Activated T-cell treated with anti-CD3 and anti-CD28 coated beads, Interleukin-2, amount 50 U/mL, for 1 hour (primary cell): ENCODE data around the gene KANSL1.

Source experiments
- DNase-seq: peaks from one replicate; pipeline ENCODE4 v3.0.0-alpha.2; 2020

Gene KANSL1

DNA sequence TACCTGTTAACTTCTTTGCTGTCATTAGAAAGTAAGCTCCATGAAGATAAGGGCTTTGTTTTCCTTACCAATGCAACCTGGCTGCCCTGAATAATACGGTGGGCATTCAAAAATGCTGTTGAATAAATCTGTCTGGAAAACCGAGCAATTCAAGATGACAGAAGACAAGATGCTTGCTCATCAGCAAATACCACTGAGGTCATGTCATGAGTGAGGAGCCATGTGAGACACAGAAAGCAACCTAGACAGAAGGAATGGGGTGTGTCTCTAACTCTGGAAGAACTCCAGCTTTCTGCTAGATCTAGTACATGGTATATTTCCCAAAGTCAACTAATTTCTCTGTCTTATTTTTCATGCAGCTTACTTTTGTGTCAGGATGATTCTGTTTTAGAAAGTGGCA is 130.0 kb downstream of the KANSL1 start:
- no peak for DNase-seq

DNA sequence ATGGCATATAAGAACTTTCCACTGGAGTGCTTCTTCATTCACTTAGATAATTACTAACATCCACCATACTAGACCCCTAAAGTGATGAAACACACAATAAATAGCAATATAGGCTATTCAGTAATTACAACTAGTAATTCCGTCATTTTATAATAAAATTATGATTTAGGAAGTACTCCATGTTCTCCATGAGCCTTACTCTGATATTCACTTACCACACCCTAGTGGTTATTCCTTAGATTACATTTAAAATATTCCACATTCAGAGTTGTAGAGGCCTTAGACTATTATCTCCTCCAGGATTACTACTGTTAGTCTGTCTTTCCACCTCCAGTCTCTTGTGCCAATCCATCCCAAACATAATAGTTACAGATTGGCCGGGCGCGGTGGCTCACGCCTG is 131.8 kb downstream of the KANSL1 start:
- DNase-seq, result no peak

DNA sequence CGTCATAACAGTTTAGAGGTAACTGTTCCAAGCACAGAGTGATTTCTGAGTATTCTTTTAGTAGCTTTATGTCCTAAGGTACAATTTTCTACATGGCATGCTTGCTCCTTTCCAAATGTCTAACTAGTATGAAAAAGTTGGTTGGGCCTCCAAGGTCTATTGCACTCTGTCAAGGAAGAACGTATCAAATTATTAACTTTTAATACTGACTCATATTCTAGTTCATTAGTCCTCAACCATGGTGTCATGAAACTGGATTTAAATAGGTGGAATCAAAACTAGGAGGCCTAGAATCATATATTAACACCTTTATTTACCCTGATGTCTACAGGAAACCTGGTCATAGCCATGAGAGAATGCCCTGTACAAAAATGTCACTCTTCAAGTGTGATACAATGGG is 132.8 kb downstream of the KANSL1 start:
- no peak for DNase-seq

GRCh38 chr17:46059486-46059885 is 133.7 kb downstream of the KANSL1 start:
- no peak for DNase-seq

DNA sequence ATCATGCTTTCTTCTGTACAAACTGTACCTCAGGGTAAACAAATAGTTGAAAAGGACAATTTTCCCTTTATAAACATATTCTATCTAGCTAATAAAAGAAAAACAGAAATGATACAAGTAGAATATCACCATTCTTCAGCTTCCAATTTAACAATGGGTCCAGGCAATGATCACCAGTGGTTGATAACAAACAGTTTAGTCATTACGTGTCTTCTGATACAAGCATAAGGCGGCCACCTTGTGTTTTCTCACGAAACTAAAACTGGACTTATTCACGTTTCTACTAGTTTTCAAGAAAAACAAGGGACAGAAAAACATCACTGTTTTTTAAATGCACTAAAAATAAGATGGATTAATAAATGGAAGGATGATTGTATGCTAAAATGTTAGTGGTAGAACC is 135.9 kb downstream of the KANSL1 start:
- DNase-seq, result no peak

GRCh38 chr17:46056800-46057304 is 136.4 kb downstream of the KANSL1 start:
- no peak for DNase-seq

DNA sequence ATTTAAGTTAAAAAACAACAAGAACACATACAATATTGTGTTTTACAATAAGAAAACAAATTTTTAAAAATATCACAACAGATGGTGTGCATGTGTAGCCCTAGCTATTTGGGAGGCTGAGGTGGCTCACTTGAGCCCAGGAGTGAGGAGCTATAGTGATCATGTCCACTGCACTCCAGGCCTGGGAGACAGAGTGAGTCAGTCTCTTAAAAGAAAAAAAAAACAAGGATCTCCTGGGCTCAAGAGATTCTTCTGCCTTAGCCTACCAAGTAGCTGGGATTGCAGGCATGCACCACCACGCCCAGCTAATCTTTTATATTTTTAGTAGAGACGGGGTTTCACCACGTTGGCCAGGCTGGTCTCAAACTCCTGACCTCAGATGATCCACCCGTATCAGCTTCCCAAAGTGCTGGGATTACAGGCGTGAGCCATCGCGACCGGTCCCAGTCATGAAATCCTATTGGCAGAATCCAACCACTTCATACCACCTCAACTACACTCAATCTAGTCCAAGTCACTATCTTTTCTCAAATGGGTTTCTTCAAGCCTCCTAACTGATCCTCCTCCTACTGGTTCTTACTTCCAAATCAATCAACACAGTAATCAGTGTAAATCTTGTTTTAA is 139.2 kb downstream of the KANSL1 start:
- DNase-seq, result no peak

DNA sequence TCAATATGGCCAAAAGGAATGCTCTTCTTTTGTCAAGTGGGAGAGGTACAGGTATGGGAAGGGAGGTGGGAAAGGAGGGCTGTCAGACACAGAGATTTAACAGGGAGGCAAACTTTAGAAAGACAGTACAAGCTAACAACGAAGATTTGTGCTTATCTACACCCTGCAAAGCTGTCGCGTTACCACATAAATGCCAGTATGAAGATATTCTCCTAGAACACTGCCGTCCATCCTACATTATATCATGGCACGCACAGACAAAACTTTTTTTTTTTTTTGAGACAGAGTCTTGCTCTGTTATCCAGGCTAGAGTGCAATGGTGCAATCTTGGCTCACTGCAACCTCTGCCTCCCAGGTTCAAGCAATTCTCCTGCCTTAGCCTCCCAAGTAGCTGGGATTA is 143.6 kb downstream of the KANSL1 start:
- DNase-seq, result no peak

GRCh38 chr17:46047856-46048255 is 145.4 kb downstream of the KANSL1 start:
- DNase-seq, result no peak

DNA sequence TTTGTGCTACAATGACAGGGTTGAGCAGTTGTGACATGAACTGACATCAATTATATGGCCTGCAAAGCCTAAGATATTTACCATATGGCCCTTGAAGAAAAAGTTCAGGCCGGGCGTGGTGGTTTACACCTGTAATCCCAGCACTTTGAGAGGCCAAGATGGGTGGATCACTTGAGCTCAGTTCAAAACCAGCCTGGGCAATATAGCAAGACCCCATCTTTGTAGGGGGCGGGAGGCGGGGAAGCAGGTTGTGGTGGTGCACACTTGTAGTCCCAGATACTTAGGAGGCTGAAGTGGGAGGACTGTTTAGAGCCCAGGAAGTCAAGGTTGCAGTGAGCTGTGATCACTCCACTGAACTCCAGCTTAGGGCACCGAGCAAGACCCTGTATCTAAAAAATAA is 145.8 kb downstream of the KANSL1 start:
- DNase-seq, result no peak

- no peak for DNase-seq
Measured at GRCh38 chr17:46046957-46047356, 146.3 kb downstream of the KANSL1 start.

GRCh38 chr17:46045639-46046038 is 147.6 kb downstream of the KANSL1 start:
- DNase-seq, result no peak

DNA sequence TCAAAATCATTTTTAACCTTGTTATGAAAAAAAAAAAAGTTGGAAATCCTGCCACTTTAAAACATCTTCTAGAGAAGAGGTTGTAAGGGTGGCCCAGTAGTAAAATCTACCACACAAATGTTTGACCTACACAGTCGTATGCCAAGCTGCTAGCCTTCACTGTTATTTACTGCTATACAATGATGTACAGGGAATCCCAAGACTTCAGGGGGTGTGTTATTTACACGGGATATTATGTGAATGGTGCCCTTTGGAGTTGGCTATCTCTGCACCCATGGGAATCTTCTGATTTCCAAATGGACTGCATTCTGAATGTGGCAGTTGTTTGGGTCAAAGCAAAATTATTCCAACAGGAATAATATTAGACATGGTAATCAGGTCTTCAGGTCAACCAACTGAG is 148.2 kb downstream of the KANSL1 start:
- DNase-seq, result no peak

DNA sequence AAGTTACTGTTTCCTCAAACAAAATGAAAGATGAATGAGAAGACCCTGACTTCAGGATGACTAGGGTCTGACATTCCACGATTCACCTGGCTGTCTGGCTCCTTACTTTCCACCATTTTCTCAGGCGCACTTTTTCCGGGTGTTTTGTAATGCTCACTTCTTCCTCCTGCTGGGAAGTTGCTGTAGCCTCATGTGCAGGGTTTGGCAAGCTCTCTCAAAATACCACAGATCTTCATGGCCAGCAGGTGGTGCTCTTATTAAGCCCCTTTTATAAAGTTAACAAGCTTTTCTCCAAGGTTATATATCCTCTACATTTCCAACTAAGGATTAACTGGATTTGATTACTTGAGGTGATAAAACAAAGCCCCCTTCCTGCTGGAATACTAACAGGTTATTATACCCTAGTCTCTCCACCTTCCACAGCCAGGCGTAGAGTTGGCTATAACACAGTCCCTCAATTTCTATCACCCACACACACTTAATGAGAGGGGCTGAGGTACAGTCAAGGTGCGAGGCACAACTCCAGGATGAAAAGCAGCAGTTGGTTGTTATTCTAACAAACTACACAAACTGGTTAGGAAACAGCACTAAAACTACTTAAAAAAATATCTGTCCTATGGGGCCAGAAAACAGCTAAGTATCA is 148.8 kb downstream of the KANSL1 start:
- no peak for DNase-seq

DNA sequence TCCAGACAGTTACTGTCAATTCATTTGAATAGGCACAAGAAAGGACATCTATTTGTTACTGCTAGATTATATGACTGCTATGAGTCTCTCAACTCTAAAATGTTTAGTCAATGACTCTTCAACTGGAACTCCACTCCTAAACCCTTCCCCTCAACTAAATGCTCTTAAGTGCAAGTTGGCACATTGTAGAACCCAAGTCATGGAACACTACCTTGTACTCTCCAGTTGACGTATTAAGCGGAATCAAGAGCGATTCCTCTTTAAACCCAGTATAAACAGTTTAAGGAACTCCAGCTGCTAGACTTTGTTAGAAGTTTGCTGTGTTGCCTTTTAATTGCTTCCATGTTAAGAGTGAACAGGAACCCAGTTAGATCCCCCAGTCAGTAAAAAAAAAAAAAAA is 149.6 kb downstream of the KANSL1 start:
- DNase-seq, result no peak

DNA sequence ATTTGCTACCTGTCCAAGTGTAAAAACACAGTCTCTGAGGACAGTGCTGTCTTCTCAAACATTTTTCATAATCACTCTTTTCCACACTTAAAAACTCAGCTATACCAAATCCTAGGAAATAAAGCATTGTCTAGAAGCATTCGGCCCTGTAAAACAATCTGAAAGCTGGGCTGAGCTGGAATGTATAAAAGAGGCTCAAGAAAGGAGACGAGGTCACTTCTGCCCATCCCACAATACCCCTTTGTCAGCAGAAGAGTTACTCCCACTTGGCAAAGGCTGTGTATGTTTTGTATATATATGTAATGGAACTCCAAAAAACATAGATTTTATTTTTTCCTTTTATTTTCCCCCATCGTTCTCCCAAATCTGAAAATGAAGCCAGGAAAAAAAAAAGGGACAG is 150.3 kb downstream of the KANSL1 start:
- no peak for DNase-seq

- DNase-seq, result no peak
Measured at GRCh38 chr17:46042246-46042645, 151.0 kb downstream of the KANSL1 start.

DNA sequence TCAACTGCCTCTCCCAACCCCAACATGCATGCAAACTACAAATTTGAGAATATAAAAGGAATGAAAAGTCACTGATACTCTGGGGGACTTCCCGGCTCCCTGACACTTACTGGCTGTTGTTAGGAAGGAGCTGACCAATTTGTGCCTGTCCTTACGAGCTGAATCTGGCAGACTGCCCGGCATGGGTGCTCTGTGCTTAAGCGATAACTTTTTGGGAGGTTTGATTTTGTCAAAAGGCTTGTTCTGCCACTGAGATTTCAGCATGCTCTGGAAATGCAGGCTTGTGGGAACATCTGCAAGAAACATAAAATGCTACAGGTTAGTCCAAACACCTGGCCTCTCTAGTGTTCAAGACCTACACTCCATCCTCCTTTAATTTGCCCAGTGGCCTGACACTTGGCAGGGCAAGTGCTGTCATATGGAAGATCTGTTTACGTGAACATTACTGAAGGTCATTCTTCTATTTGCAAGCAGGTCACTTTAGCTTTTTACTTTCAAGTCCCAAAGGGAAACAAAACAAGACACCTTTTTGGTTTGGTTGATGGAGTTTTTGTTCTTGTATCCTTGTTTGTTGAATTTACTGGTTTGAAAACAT is 153.5 kb downstream of the KANSL1 start:
- no peak for DNase-seq

DNA sequence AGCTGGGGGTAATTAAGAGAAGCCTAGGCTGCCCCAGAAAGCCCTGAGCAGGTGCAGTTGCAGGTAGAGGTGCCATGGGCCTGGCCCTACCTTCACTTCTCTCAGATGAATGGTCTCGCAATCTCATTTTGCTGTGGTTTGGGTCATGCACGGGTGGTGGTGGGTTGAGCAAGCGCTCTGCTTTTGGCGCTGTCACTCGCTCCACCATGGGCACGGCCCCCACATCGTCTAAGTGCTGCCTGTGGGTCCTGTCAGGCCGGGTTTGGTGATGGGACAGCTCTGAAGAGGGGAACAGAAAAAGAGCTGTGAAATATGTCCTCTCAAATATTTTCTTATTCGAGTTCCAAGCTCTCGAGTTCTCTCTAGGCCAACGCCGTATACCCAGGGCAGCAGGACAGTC is 154.3 kb downstream of the KANSL1 start:
- no peak for DNase-seq

DNA sequence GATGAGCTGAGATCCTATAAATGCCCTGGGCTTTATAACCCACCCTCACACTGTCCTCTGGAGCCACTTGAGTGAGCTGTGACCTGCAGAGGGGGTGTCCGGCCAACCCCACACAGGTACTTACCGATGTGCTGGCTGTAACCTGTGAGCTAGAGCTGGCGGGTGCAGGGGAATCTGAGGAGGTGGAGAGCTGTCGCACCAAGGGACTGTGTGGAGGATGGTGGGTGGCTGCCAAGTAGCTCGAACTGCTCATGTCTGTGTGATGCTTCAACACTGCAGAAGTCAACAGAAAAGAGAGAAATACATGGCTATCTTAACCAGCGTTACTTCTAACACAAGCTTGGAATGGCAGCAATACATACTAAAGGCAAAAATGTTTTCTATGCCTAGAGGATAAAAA is 154.8 kb downstream of the KANSL1 start:
- DNase-seq, result no peak

GRCh38 chr17:46037722-46038255 is 155.4 kb downstream of the KANSL1 start:
- no peak for DNase-seq

GRCh38 chr17:46036491-46036890 is 156.7 kb downstream of the KANSL1 start:
- DNase-seq, result no peak

GRCh38 chr17:46035112-46035818 is 158.0 kb downstream of the KANSL1 start:
- no peak for DNase-seq

GRCh38 chr17:46033392-46033791 is 159.8 kb downstream of the KANSL1 start:
- DNase-seq, result no peak
